ENCODE measurements around the gene MOSPD2. TPM values are rescaled to one million over a fixed set of nuclear protein-coding genes. Genes with fewer than 3 reads are reported as not detected.
A peak's percentile ranks its signal among the peaks of the same experiment; 100 is the strongest.

Gene MOSPD2
- total and polyA plus RNA-seq, 10 of the 15 experiments (the other 5 are each of a cell fraction or from before 2014, with no cell fraction given), result 4.9 to 14.7 (median 7.4) TPM

- POLR2A ChIA-PET, result interaction anchor here (0.5 to 1.0 kb wide), 3 partner anchors 26 to 367 kb away, joined by 3 to 4 read pairs (median 3); partner anchors contain the start of genes FANCB and MOSPD2
- H3K27me3 ChIP-seq (replicated peaks in 1 of 2; ENCODE audit: control insufficient read depth in 2 of 2, insufficient read depth in 2 of 2, low read length in 1 of 2), result no peaks in the 10 kb centered on the region
- RAD21 ChIA-PET (ENCODE audit: unreplicated experiment), result no interaction called here
- no peak overlapping the region for H3K4me3 ChIP-seq
- H3K27ac ChIP-seq (ENCODE audit: control insufficient read depth, insufficient read depth), result no peak overlapping the region
- in situ Hi-C loops (cut with MboI) (loop anchor here (25.0 kb wide), 1 partner anchor 2012 kb away; no protein-coding TSS in a partner anchor), intact Hi-C loops (cut with micrococcal nuclease; ENCODE audit: unreplicated experiment) (no loop called here)
- no peaks in the 10 kb centered on the region for H3K36me3 ChIP-seq (ENCODE audit: control insufficient read depth in 2 of 2, insufficient read depth in 2 of 2, low read length in 1 of 2)
- H3K9ac ChIP-seq (ENCODE audit: control insufficient read depth, insufficient read depth, low read length), result no peak overlapping the region
- no peak overlapping the region for H2AFZ ChIP-seq (ENCODE audit: control insufficient read depth, low read depth, low read length)
- H3K9me3 ChIP-seq (replicated peaks; ENCODE audit: control insufficient read depth, insufficient read depth, low read length), result no peaks in the 10 kb centered on the region; the same call in 2 of the 3 replicates
- SMC1A ChIA-PET (ENCODE audit: uncharacterized antibody, unreplicated experiment), result interaction anchor here (1.2 to 1.4 kb wide), 3 partner anchors 9 to 14 kb away, joined by 3 to 5 read pairs (median 4); no protein-coding TSS in a partner anchor
- no peak overlapping the region for H3K4me2 ChIP-seq (ENCODE audit: control insufficient read depth, insufficient read depth)
- CTCF ChIA-PET, result interaction anchor here (1.2 kb wide), 1 partner anchor 14 kb away, joined by 3 read pairs; no protein-coding TSS in a partner anchor
- no peaks in the 10 kb centered on the region for H4K20me1 ChIP-seq (ENCODE audit: control insufficient read depth, insufficient read depth)
- H3K4me1 ChIP-seq (ENCODE audit: control insufficient read depth, insufficient read depth, low read length), result no peaks in the 10 kb centered on the region
- DNase-seq (ENCODE audit: low read depth, low spot score) (no peak), ATAC-seq (peak; percentile 92), FAIRE-seq (no peak)
- BruUV-seq (replicated peaks), result no TSS peak
- H3K79me2 ChIP-seq (ENCODE audit: control insufficient read depth, insufficient read depth, low read length), result no peaks in the 10 kb centered on the region
- TF ChIP-seq FOXM1 (IDR thresholded peaks at IDR 0.05; ENCODE audit: low read depth, low read length) (peak; percentile 34; the same call in 1 of the 2 replicates), CREB1 (IDR thresholded peaks at IDR 0.05; ENCODE audit: low read depth) (peak; percentile 27; the same call in 1 of the 2 replicates), ATF2 (IDR thresholded peaks at IDR 0.05; ENCODE audit: low read length) (peak; percentile 75), NBN (IDR thresholded peaks at IDR 0.05) (no peak), JUNB (IDR thresholded peaks at IDR 0.05) (peak; percentile 89), ATF7 (IDR thresholded peaks at IDR 0.05; ENCODE audit: low read depth) (peak; percentile 64), GABPA (IDR thresholded peaks at IDR 0.05; ENCODE audit: low read depth) (0 out of 2 replicates have a peak, but pooled peaks have one; percentile 38), POU2F2 (IDR thresholded peaks at IDR 0.05; ENCODE audit: borderline replicate concordance, low read depth, low read length) (no peak), NFYB (IDR thresholded peaks at IDR 0.05; ENCODE audit: insufficient read depth, low read depth, low read length) (0 out of 2 replicates have a peak, but pooled peaks have one; percentile 21), IKZF2 (IDR thresholded peaks at IDR 0.05) (peak; percentile 36 to 54), RUNX3 (IDR thresholded peaks at IDR 0.05; ENCODE audit: low read length) (peak; percentile 60; the same call in 1 of the 2 replicates), MXI1 (IDR thresholded peaks at IDR 0.05; ENCODE audit: low read depth, low read length) (no peak), NR2F1 (conservative IDR thresholded peaks at IDR 0.05) (0 out of 2 replicates have a peak, but pooled peaks have one; percentile 60), NFIC (IDR thresholded peaks at IDR 0.05; ENCODE audit: low read depth, low read length) (peak; percentile 39; the same call in 1 of the 2 replicates), BCL11A (IDR thresholded peaks at IDR 0.05; ENCODE audit: low read depth, low read length) (peak; percentile 44; the same call in 1 of the 2 replicates), CREM (IDR thresholded peaks at IDR 0.05; ENCODE audit: low read depth) (peak; percentile 58), RCOR1 (conservative IDR thresholded peaks at IDR 0.05; ENCODE audit: low read depth, low read length) (no peak), EP300 (IDR thresholded peaks at IDR 0.05; ENCODE audit: borderline replicate concordance in 1 of 2, control insufficient read depth in 1 of 2, low read depth in 2 of 2, low read length in 2 of 2) (peak in 1 of 2 experiments; percentile 43; a peak in 1 of 4 replicates), ETV6 (conservative IDR thresholded peaks at IDR 0.05 in 1 of 2, IDR thresholded peaks at IDR 0.05 in 1 of 2; ENCODE audit: borderline replicate concordance in 1 of 2, low read depth in 1 of 2) (0 out of 4 replicates have a peak, but pooled peaks of 1 of the 2 experiments have one; percentile 16), IRF4 (IDR thresholded peaks at IDR 0.05; ENCODE audit: low read depth, low read length) (peak; percentile 71; the same call in 1 of the 2 replicates)
- TF ChIP-seq, protein P1, sequence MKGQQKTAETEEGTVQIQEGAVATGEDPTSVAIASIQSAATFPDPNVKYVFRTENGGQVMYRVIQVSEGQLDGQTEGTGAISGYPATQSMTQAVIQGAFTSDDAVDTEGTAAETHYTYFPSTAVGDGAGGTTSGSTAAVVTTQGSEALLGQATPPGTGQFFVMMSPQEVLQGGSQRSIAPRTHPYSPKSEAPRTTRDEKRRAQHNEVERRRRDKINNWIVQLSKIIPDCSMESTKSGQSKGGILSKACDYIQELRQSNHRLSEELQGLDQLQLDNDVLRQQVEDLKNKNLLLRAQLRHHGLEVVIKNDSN (IDR thresholded peaks at IDR 0.05; ENCODE audit: borderline replicate concordance, extremely low read length, insufficient read depth, low read depth, low read length), result no peak
- TF ChIP-seq, protein P2, sequence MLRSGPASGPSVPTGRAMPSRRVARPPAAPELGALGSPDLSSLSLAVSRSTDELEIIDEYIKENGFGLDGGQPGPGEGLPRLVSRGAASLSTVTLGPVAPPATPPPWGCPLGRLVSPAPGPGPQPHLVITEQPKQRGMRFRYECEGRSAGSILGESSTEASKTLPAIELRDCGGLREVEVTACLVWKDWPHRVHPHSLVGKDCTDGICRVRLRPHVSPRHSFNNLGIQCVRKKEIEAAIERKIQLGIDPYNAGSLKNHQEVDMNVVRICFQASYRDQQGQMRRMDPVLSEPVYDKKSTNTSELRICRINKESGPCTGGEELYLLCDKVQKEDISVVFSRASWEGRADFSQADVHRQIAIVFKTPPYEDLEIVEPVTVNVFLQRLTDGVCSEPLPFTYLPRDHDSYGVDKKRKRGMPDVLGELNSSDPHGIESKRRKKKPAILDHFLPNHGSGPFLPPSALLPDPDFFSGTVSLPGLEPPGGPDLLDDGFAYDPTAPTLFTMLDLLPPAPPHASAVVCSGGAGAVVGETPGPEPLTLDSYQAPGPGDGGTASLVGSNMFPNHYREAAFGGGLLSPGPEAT (IDR thresholded peaks at IDR 0.05; ENCODE audit: low read depth), result 0 out of 2 replicates have a peak, but pooled peaks have one; percentile 24
Observed at GRCh38 chrX:14899607-14900006, 26.4 kb downstream of the MOSPD2 start.
